PFSK-1 (cell line): Measurements from ENCODE around the gene REPIN1.

ENCODE experiments used
- POLR2AphosphoS5 ChIP-seq: IDR thresholded peaks from 2 replicates; pipeline ENCODE4 v1.6.1; 2012; ENCODE audit warnings: low read depth, mild to moderate bottlenecking, control low read depth, low read length, moderate library complexity
- SIN3A ChIP-seq: IDR thresholded peaks from 2 replicates; pipeline ENCODE4 v1.6.1; 2012; ENCODE audit warnings: mild to moderate bottlenecking, low read length, moderate library complexity, borderline replicate concordance; ENCODE audit not compliant: insufficient read depth
- TAF1 ChIP-seq: IDR thresholded peaks from 2 replicates; pipeline ENCODE4 v1.6.1; 2012; ENCODE audit warnings: low read length, control low read depth, borderline replicate concordance; ENCODE audit not compliant: insufficient read depth
- TF ChIP-seq, protein P1 (sequence below), 2 experiments: IDR thresholded peaks; 2 replicates each; pipeline versions ENCODE4 v1.6.1 to v1.8.0; 2011 to 2012; ENCODE audit warnings: low read depth in 2 of 2, low read length in 2 of 2, control low read depth in 1 of 2, inconsistent platforms in 1 of 2, mild to moderate bottlenecking in 1 of 2, moderate library complexity in 1 of 2; ENCODE audit not compliant: insufficient read depth in 1 of 2

DNA sequence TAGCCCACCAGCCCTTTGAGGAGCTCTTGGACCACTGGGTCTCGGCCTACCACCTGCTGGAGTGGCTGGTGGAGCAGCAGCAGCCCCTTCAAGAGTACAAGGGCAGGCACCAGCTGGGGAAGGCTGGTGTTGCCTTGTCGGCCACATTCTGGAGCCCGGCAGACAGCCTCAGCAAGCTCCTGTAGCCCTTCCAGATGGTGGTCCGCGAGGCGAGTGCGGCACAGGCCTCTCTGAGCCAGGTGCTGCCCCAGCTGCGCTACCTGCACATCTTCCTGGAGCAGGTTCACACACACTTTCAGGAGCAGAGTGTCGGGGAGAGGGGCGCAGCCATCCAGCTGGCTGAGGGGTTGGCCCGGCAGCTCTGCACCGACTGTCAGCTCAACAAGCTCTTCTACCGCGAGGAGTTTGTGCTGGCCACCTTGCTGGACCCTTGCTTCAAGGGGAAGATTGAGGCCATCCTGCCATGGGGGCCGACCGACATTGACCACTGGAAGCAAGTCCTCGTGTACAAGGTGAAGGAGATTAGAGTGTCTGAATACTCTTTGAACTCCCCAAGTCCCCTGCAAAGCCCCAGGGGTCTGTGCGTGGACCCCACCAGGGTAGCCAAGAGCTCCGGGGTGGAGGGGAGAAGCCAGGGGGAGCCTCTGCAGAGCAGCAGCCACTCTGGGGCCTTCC lies 38.3 kb upstream of the REPIN1 start:
- TF ChIP-seq, protein P1, sequence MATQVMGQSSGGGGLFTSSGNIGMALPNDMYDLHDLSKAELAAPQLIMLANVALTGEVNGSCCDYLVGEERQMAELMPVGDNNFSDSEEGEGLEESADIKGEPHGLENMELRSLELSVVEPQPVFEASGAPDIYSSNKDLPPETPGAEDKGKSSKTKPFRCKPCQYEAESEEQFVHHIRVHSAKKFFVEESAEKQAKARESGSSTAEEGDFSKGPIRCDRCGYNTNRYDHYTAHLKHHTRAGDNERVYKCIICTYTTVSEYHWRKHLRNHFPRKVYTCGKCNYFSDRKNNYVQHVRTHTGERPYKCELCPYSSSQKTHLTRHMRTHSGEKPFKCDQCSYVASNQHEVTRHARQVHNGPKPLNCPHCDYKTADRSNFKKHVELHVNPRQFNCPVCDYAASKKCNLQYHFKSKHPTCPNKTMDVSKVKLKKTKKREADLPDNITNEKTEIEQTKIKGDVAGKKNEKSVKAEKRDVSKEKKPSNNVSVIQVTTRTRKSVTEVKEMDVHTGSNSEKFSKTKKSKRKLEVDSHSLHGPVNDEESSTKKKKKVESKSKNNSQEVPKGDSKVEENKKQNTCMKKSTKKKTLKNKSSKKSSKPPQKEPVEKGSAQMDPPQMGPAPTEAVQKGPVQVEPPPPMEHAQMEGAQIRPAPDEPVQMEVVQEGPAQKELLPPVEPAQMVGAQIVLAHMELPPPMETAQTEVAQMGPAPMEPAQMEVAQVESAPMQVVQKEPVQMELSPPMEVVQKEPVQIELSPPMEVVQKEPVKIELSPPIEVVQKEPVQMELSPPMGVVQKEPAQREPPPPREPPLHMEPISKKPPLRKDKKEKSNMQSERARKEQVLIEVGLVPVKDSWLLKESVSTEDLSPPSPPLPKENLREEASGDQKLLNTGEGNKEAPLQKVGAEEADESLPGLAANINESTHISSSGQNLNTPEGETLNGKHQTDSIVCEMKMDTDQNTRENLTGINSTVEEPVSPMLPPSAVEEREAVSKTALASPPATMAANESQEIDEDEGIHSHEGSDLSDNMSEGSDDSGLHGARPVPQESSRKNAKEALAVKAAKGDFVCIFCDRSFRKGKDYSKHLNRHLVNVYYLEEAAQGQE (IDR thresholded peaks at IDR 0.05; ENCODE audit: insufficient read depth in 1 of 2, low read depth in 2 of 2, low read length in 2 of 2): no peak
- TF ChIP-seq POLR2AphosphoS5 (no peak), TAF1 (no peak), SIN3A (no peak)
